Nephron (organoid): ENCODE data around the gene AMMECR1.
A peak's percentile ranks its signal among the peaks of the same experiment; 100 is the strongest.

Source experiments
- H3K27ac Mint-ChIP-seq, 3 experiments: 2 replicates each; pipeline ENCODE4 v1.8.0; 2020; ENCODE audit warnings: mixed read lengths in 3 of 3, mild to moderate bottlenecking in 2 of 3, moderate library complexity in 1 of 3
- H3K27me3 Mint-ChIP-seq: 2 replicates; pipeline ENCODE4 v1.8.0; 2021; ENCODE audit warnings: low read depth, mild to moderate bottlenecking, moderate library complexity, mixed read lengths
- H3K36me3 Mint-ChIP-seq: 2 replicates; pipeline ENCODE4 v1.8.0; 2020; ENCODE audit warnings: low read depth, mixed read lengths
- H3K4me1 Mint-ChIP-seq: 2 replicates; pipeline ENCODE4 v1.8.0; 2020; ENCODE audit warnings: mixed read lengths
- H3K4me3 Mint-ChIP-seq, 3 experiments: 2 replicates each; pipeline ENCODE4 v1.8.0; 2020; ENCODE audit warnings: mild to moderate bottlenecking in 3 of 3, mixed read lengths in 3 of 3, moderate library complexity in 2 of 3
- H3K9me3 Mint-ChIP-seq: 2 replicates; pipeline ENCODE4 v1.8.0; 2020; ENCODE audit warnings: mixed read lengths
- CTCF ChIP-seq, 3 experiments: fragments of 200-600 bp; sonication (generic); IDR thresholded peaks; one replicate each; pipeline ENCODE4 v1.5.0; 2021; ENCODE audit warnings: antibody characterized with exemption in 3 of 3; ENCODE audit not compliant: unreplicated experiment in 3 of 3

AMMECR1 gene

GRCh38 chrX:110317820-110318663 lies at the start of gene AMMECR1:
Gene AMMECR1, minus strand, starts transcription at chrX:110318085. Its CDS starts 14 bp downstream, at chrX:110318071.
- Mint-ChIP-seq H3K27ac (peak within 1 kb of the TSS; percentile 89 to 96 (median 94)), H3K9me3 (no peaks in the 10 kb centered on the region), H3K36me3 (no peaks in the 10 kb centered on the region), H3K27me3 (no peaks in the 10 kb centered on the region), H3K4me3 (peak within 1 kb of the TSS; percentile 92 to 97 (median 95)), H3K4me1 (peaks cover 67% of the 10 kb centered on the region)
- no peak for TF ChIP-seq CTCF (IDR thresholded peaks at IDR 0.05; ENCODE audit: unreplicated experiment in 3 of 3)

GRCh38 chrX:110363244-110363643 lies 45.4 kb upstream of the AMMECR1 start:
- Mint-ChIP-seq H3K27me3 (no peaks in the 10 kb centered on the region), H3K4me1 (no peaks in the 10 kb centered on the region), H3K9me3 (no peaks in the 10 kb centered on the region), H3K4me3 (no peak overlapping the region), H3K27ac (no peak overlapping the region), H3K36me3 (no peaks in the 10 kb centered on the region)
- TF ChIP-seq CTCF (IDR thresholded peaks at IDR 0.05; ENCODE audit: unreplicated experiment in 3 of 3) = no peak

- Mint-ChIP-seq H3K27me3 (no peaks in the 10 kb centered on the region), H3K4me1 (no peaks in the 10 kb centered on the region), H3K4me3 (no peak overlapping the region), H3K27ac (no peak overlapping the region), H3K36me3 (no peaks in the 10 kb centered on the region), H3K9me3 (peaks cover 4% of the 10 kb centered on the region)
- no peak for TF ChIP-seq CTCF (IDR thresholded peaks at IDR 0.05; ENCODE audit: unreplicated experiment in 3 of 3)
Observed at GRCh38 chrX:110359273-110359672, 41.4 kb upstream of the AMMECR1 start.

GRCh38 chrX:110358548-110358947 lies 40.7 kb upstream of the AMMECR1 start, which contains the start of gene RTL9:
Gene RTL9, plus strand, starts transcription at chrX:110358848. Its CDS starts 91,770 bp downstream, at chrX:110450618.
- no peaks in the 10 kb centered on the region for H3K36me3 Mint-ChIP-seq
- H3K27me3 Mint-ChIP-seq = no peaks in the 10 kb centered on the region
- TF ChIP-seq CTCF (IDR thresholded peaks at IDR 0.05; ENCODE audit: unreplicated experiment in 3 of 3) = no peak
- H3K4me3 Mint-ChIP-seq = no peak within 1 kb of the TSS
- H3K9me3 Mint-ChIP-seq = peaks cover 4% of the 10 kb centered on the region
- no peak within 1 kb of the TSS for H3K27ac Mint-ChIP-seq
- H3K4me1 Mint-ChIP-seq = no peaks in the 10 kb centered on the region

- Mint-ChIP-seq H3K4me3 (no peak overlapping the region), H3K36me3 (no peaks in the 10 kb centered on the region), H3K27ac (no peak overlapping the region), H3K27me3 (no peaks in the 10 kb centered on the region), H3K9me3 (peaks cover 3% of the 10 kb centered on the region), H3K4me1 (no peaks in the 10 kb centered on the region)
- no peak for TF ChIP-seq CTCF (IDR thresholded peaks at IDR 0.05; ENCODE audit: unreplicated experiment in 3 of 3)
Observed at GRCh38 chrX:110346681-110347080, 28.8 kb upstream of the AMMECR1 start.
